ENCODE measurements around the gene PFKFB4.
A peak's percentile ranks its signal among the peaks of the same experiment; 100 is the strongest.
"Not testable (repeated sequence)": the region's sequence is repeated elsewhere in the genome, so short reads cannot be mapped to it uniquely, and the experiment has no call there.

Gene PFKFB4

DNA sequence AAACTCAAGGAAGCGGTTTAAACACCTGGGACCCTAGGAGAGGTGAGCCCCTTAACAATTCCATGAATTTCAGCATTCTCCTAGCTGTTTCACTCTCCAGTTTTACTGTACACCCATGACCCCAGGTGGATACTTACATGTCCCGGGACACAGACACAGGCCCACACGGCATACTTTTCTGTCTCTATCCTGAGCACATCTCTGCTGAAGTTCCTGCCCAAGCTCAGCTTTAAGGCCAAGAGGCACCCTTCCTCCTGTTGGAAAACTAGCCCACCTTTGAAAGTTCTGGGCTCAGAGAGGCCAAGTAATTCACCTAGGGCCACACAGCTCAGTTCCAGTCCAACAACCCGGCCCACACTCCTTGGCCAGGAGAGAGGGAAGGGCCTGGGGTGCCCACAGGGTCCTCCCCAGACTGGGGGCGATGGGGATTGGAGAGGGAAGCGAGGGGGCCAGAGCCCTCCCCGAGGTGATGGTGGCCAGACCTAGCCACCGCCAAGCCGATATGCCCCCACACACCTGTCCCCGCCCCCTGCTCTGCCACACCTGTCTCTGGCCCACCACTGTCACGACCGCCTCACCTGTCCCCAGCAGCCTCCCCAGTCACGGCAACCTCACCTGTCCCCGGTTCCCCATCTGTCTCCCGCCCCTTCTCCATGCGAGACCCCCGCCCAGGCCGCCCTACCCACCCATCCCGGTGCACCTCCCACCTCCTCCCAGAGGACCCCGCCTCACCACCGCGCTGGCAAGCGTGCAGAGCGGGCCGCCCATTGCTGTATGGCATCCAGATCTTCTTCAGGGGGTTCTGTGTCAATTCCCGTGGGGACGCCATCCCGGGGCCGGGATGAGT lies 431 bp downstream of the PFKFB4 start:
- no peak for DNase-seq

DNA sequence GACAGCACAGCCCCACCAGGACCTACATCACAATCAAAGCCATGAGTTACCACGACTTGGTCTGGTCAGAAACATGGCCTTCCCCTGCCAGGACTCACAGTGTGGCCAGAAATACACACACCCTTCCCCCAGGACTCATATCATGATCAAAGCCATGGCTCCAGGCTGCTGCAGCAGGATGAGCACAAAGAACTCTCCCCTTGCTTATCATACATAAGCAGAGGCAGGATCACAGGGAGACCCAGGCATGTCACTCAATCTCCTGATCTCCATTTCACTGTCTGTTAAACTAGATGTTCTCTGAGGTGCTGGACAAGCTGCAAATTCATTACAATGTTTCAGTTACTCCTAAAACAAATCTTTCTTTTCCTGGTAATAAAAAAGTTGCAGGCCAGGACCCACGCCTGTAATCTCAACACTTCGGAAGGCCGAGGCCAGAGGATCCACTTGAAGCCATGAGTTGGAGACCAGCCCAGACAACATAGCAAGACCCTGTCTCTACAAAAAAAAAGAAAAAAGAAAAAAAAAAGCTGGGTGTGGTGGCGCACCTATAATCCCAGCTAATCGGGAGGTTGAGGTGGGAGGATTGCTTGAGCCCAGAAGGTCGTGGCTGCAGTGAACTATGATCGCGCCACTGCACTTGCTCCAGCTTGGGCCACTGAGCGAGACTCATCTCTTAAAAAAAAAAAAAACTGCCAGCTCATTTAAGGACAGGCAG lies 1.2 kb downstream of the PFKFB4 start:
- DNase-seq = no peak

DNA sequence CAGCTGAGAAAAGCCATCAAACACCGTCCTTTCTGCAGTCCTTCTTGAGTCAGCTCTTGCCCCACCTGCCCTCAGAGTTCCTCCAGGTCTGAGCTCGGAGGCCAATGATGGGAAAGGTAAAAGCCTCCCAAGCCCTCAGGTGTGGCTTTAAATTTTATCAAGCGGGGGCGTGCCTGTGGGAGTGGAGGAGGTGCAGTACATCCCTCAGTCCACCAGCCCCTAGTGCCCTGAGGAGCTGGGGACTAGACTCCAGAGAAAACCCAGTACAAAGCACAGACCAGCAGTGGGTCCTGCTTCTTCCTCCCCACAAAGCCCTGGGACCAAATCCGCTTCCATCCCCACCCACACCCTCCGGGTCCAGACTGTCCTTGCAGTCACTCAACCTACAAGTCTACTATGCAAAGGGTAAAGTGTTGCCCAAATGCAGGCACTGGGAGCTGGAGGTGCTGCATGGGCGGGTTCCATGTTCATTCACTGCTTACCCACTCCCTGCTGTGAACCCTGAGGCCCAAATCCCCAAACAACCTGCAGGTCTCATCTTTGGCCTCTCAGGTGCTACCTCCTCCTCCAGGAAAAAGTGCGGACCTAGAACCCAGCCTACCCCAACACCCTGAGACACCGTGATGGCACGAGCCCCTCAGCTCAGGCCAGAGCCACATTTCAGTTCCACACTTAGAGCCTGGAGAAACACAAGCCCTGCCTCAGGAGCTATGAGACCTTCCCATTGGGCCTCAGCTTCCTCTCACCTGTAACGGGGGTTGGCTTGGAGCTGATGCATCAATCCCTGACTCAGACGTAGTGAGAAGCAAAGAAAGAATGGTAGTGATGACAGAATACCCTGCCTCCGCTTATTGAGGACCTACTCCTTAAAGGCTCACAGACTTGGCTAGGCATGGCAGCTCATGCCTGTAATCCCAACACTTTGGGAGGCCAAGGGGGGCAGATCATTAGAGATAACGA lies 2.4 kb downstream of the PFKFB4 start:
- DNase-seq = no peak

DNA sequence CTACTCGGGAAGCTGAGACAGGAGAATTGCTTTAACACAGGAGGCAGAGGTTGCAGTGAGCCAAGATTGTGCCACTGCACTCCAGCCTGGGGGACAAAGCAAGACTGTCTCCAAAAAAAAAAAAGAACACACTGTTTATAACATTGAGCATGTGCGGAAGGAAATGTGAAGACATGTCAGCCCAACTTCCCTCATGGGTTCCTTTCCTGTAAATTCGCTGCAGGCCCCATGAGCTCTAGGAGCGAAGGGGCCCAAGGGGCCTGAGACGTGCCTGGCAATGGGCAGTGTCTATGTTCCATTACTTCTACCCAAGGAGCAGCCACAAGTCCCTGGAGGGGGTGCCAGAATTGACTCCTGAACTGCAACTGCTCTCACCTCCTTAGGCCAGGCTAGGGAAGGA lies 3.2 kb downstream of the PFKFB4 start:
- DNase-seq = no peak

DNA sequence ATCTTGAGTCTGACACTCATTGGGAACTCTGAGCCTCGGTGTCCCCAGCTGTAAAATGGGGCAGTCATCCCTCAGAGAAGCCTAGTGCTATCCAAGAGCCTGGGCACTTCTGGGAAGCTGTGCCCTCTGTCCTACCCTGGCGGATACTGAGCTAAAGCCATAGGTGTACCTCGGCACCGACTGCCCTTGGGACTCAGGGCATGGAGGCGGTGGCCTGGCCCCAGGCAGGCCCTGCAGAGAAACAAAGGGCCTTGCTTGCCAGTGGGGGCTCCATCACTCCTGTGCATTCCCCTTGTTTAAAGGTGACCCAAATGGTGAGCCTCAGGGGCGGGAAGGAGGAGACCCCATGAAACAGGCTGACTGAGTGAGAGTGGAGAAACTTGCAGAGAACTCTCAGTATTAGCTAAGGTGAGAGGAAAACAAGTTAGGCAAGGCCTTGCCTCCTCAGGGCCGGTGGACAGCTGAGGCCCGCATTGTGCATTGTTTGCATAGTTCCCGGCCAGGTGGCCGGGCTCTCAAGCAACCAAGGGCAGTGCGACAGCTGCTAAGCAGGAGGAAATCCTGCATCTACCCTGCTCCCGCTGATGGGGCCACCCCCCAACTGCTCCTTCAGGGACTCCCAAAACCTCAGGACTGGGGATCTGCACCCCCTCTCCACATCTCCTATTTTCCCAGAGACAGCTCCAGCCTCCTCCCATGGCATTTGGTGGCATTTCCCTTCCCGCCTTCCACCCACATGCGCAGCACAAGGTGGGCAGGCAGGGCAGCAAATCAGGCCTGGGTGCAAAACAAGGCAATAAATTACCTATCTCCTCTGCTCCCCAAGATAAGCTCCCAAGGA lies 4.3 kb downstream of the PFKFB4 start:
- DNase-seq = no peak

DNA sequence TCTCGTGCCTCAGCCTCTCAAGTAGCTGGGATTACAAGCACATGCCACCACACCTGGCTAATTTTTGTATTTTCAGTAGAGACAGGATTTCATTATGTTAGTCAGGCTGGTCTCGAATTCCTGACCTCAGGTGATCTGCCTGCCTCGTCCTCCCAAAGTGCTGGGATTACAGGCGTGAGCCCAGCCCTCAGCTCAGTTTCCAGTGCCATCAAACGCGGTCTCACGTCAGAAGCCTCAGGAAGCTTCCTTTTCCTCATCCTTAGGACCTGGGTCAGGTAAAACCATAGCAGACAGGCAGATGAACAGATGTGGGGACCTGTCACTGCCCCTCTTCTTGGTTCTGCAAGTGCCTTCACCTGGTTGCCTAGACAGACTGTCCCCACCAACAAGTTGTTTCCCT lies 5.0 kb downstream of the PFKFB4 start:
- not testable (repeated sequence) for DNase-seq

DNA sequence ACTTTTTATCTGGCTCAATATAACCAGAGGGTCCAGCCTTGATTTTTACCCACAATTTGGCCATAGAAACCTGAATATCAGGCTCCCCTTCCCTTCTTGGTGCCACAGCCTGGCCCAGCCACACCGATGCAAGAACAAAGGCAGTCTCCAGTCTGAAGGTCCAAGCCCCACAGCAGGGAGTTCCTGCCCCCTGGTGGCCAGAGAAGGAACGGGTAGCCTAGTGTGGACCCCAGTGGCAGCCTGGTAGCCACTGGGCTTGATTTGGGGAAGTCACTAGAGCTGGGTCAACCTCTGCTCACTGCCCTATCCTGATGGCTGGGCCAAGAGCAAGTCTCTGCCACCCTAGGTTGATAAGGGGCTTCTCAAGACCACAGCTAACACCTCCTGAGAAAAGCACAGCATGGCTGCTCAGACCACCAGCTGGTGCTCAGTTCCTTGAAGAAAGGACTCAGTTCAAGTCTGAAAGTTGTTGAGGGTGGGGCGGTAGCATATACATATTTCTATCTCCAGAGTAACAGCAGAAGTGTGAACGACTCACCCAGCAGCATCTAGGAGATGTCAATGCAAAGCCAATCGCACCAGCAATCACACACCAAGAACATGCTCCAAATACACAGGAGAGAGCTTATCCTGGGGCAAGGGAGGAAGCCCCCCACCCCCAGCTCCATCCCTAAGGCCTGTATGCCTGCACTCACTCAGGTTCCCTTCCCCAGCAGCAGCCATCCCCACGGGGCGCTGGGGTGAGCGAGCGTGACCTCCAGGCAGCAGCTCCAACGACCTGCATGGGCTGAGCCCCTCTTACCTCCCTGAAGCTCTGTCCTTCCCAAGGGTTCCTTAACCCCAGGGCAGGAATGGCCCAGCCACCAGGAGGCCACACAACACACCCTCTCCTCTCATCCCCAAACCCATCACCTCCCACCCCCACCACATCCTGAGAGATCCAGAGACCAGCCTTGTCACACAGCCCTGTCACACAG lies 7.6 kb downstream of the PFKFB4 start:
- peak; percentile 88 for DNase-seq

DNA sequence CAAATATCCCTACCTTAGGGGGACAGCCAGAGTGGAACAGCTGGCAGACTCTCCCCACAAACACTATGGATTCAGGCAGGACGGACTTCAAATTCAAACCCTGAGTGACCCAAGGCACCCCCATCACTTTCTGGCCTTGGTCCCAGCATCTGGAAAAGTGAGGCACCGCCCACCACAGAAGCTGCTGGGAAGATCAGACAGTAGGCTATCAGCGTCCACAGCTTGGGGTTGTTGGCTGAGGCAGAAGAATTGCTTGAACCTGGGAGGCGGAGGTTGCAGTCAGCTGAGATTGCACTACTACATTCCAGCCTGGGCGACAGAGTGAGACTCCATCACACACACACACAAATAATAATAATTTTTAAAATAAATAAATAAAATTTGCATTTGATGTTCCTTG lies 8.5 kb downstream of the PFKFB4 start:
- DNase-seq = no peak

DNA sequence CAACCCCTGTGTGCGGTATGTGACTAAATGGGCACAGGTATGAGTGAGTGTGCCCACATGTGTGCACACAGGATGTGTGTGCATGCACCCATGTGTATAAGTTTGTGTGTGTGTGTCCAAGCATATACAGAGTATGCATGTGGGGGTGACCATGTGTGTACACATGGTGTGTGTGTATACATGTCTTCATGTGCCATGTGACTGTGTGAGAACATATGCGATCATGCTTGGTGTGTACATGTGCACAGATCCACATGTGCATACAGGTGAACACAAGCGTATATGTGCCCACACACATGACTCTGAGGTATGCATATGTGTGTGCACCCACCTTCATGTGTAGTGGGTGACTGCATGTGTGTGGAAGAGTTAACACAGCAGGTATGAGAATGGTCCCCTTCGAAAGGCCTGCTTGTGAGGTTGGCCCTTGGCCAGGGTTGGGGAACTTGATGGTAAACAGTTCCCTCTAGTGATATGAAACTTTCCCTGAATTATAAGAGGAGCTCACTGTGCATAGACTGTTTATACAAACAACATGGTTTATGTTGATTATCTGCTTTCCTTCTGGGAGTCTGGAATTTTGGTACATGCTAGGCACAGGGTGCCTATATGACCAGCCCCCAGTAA lies 10.3 kb downstream of the PFKFB4 start:
- peak; percentile 20 for DNase-seq

DNA sequence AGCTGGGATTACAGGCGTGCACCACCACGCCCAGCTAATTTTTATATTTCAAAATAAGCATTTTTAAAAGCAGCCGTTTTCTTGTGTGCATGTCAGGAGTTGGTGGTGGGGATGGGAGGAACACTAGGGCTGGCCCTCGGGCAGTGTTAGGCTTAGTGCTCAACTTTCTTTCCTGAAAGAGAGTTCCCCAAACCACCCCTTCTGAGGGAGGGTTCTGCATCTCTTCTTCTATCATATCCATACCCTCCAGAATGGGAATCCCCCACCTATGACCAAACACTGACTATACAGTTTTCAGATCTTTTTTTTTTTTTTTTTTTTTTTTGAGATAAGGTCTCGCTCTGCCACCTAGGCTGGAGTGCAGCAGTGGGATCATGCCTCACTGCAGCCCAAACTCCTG lies 12.5 kb downstream of the PFKFB4 start:
- DNase-seq = no peak

DNA sequence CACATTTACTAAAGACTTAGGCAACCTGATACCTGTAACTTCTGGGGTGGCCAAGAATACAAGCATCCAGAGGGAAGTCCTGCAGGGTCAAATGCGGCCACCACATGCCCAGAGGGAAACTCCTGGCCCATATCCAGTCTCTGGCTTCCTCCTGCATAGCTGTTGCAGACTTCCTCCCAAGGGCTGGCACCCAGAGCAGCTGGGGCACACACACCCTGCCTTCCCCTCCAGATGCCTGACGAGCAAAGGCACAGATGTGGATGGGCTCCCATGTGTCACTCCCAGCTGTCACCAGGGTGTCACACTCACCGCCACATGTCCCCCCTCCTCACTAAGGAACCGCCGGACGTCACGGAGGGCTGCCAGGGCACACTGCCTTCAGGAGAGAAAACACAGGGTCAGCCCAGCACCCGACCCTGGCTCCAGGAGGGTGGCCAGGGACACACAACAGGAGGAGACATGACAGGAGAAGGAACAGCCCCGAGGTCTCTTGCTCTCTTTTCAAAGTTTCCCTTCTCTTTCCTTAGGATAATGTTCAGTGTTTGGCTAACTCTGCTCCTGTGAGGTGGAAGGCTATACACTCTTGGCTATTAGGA lies 13.2 kb downstream of the PFKFB4 start:
- peak; percentile 7 for DNase-seq

DNA sequence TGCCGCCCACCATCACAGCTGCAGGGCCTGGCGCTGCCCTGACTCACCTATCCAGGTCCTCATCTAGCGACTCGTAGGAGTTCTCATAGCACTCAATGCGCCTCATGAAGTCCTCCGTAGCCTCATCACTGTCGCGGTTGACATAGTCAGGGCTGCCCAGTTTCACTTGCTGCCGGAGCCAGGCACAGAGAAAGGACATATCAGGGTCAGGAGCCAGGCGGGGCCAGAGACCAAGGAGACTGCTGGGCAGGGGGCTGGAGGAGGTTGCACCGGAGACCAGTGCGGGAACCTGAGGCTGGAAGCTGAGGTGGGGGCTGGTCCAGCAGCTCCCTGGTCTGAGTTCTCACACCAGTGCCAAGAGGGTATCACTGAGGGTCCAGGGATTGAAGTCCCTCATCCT lies 18.2 kb downstream of the PFKFB4 start:
- no peak for DNase-seq

DNA sequence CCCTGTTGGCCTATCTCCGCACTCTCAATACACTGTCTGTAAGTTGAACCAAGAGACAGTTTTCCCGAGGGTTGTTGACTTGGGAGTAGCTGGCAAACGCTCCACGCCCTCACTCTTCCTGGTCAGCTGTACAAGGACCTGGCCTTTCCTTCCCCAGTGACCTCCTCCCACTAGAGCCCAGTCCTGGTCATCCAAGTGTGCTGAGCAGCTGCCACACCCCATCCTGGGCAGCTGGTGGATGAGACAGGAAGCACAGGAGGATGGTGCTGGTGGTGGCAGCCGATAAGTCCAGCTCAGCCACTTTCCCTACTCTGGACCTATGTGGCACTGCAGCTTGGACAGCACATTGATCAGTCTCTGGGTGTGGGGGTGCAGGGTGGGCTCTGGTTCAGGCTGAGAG lies 19.8 kb downstream of the PFKFB4 start:
- DNase-seq = no peak

DNA sequence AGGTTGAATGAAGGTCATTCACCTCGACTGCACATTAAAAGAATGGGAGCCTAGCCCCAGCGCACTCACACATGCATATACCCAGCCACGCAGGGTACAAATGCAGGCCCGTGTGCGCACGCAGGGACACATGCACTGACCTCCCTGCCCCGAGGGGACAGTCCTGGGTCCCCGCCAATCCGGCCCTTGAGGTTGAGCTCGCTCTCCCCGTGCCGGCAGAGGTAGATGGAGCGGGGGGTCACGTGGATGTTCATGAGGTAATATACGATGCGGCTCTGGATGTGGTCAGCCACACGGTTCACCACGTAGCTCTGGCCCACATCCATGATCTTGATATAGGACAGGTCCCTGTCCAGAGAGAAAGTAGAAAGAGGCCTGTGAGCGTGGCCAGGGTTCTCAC lies 20.5 kb downstream of the PFKFB4 start:
- DNase-seq = no peak

DNA sequence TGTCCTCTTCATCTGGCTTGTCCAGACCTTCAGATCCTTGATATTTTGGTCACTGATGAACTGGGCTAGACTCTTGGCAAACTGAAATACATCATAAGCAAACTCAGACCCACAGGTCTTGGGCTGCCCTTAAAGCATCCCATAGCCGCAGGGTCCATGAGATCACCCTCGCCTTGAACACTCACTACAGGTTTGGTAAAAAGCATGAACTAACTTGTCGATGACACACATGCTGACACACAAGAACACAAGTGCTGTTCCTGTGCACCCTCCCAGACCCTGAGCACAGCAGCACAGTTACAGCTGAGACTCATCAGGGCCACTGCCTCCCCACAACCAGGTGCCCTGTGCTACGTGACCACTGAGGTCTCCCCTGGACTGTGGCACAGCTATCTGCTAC lies 21.0 kb downstream of the PFKFB4 start:
- no peak for DNase-seq

DNA sequence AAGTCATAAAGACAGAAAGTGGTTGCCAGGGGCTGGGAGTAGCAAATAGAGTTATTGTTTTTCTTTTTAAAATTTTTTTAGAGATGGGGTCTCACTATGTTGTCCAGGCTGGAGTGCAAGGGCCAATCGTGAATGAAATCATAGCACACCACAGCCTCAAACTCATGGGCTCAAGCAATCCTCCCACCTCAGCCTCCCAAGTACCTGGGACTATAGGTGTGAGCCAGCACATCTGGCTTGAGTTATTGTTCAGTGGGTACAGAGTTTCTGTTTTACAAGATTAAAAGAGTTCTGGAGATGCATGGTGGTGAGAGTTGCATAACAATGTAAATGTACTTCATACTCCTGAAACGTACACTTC lies 23.6 kb downstream of the PFKFB4 start:
- DNase-seq = no peak

DNA sequence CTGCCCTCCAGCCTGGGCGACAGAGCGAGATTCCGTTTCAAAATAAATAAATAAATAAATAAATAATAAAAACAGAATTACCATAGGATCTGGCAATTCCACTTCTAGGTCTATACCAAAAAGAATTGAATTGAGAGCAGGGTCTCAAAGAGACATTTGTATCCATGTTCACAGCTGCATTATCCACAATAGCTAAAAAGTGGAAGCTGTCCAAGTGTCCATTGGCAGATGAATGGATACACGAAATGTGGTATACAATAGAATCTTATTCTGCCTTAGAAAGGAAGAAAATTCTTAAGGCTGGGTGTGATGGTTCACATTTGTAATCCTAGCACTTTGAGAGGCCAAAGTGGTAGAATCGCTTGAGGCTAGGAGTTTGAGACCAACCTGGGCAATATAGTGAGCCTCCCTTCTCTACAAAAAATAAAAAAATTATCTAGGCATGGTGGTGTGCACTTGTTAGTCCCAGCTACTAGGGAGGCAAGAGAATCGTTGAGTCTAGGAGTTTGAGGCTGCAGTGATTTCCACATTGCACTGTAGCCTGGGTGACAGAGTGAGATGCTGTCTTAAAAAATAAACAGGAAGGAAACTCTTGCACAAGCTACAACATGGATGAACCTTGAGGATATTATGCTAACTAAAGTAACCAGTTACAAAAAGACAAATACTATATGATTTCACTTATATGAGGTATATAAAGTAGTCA lies 24.2 kb downstream of the PFKFB4 start:
- peak; percentile 75 for DNase-seq

DNA sequence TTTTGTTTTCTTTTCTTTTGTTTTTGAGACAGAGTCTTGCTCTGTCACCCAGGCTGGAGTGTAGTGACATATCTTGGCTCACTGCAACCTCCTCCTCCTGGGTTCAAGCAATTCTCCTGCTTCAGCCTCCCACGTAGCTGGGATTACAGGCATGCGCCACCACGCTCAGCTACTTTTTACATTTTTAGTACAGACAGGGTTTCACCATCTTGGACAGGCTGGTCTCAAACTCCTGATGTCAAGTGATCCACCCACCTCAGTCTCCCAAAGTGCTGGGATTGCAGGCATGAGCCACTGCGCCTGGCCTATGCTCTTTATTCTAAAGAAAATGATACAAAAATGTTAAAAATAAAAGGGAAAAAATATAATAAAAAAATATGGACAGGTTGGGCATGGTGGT lies 25.9 kb downstream of the PFKFB4 start:
- DNase-seq = not testable (repeated sequence)

DNA sequence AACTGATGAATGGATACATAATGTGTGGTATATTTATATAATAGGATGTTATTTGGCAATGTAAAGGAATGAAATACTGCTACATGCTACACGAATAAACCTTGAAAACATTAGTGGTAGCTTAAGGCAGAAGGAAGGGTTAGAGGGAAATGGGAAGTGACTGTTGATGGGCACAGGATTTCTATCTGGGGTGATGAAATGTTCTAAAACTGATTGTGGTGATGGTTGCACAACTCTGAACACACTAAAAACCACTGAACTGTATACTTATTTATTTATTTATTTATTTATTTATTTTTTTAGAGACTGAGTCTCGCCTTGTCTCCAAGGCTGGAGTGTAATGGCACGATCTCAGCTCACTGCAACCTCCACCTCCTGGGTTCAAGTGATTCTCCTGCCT lies 27.8 kb downstream of the PFKFB4 start:
- DNase-seq = no peak

DNA sequence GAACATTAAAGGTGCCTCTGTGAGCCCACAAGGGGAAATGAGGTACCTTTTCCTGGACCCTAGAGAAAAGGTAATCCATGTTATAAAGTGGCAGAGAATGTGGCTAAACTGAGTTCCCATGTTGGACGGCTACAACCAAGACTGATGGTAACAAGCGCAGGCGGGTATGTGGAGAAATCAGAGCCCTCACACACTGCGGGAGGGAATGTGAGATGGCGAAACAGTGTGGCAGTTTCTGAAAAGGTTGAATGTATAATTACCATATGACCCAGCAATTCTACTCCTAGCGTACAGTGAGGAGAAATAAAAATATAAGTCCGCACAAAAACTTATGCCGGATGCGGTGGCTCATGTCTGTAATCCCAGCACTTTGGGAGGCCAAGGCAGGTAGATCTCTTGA lies 28.6 kb downstream of the PFKFB4 start:
- DNase-seq = no peak
